Prostate gland (tissue), 2 donors: Measurements from ENCODE around the gene SORL1.

Experiments
- CTCF ChIP-seq, 4 experiments: fragments of 200-600 bp in 2 of 4; fragments of 450-650 bp in 2 of 4; sonication (generic) in 2 of 4; IDR thresholded peaks; 1 replicate in 3 of 4; 2 replicates in 1 of 4; pipeline ENCODE4 v1.5.1; 2016 to 2019; ENCODE audit warnings: antibody characterized with exemption in 4 of 4, mild to moderate bottlenecking in 2 of 4, moderate library complexity in 2 of 4
- POLR2A ChIP-seq: fragments of 450-650 bp; IDR thresholded peaks from one replicate; pipeline ENCODE4 v1.6.1; 2016; ENCODE audit warnings: antibody characterized with exemption, mild to moderate bottlenecking

- TF ChIP-seq POLR2A, result no peak
- TF ChIP-seq CTCF (IDR thresholded peaks at IDR 0.05), result no peak
Measured at GRCh38 chr11:121544956-121545355, 92.8 kb downstream of the SORL1 start.
